ENCODE results near the gene ZNF619. TPM values are rescaled to one million over a fixed set of nuclear protein-coding genes. Genes with fewer than 3 reads are reported as not detected.
A peak's percentile ranks its signal among the peaks of the same experiment; 100 is the strongest.

The ZNF619 gene
- total and polyA plus RNA-seq, 9 of the 15 experiments (the other 6 are each of a cell fraction or from before 2014, with no cell fraction given) = 1.3 to 9.1 (median 6.3) TPM

DNA sequence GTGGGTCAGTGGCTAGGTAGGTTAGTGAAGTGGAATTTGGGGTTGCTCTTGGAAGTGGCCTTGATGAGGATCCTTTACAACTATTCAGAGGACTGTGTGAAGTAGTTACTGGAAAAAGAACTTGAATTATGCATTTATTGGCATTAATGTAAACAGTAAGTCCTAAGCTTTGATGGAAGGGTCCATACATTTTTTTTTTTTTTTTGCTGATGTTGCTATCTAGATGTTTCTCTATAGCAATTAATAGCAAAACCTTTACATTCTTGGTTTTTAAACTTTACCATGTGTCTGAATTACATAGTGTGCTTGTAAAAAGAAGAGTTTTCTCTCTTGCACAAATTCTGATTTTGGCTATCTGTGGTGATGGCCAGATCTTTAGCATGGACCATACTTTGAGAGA is 57.4 kb downstream of the ZNF619 start:
- no TSS peak for BruUV-seq (replicated peaks)
- intact Hi-C loops (cut with micrococcal nuclease) (no loop called here), in situ Hi-C loops (cut with MboI) (no loop called here)
- H2AFZ ChIP-seq (ENCODE audit: low read depth, low read length) = no peak overlapping the region
- no peak for FAIRE-seq
- DNase-seq (ENCODE audit: extremely low read depth in 1 of 4, low spot score in 3 of 4) = no peak
- H3K4me3 ChIP-seq = no peak overlapping the region
- peaks cover 70% of the 10 kb centered on the region for H3K36me3 ChIP-seq (ENCODE audit: control insufficient read depth, insufficient read depth, low read length)
- no peaks in the 10 kb centered on the region; a peak in 1 of 5 replicates for H3K4me1 ChIP-seq (replicated peaks in 1 of 2; ENCODE audit: control insufficient read depth in 2 of 2, insufficient read depth in 2 of 2, low read length in 2 of 2)
- no peaks in the 10 kb centered on the region for H3K79me2 ChIP-seq (ENCODE audit: control insufficient read depth, insufficient read depth, low read length)
- ChIA-PET POLR2A (interaction anchor here (0.7 to 0.8 kb wide), 2 partner anchors 10 to 79 kb away, joined by 3 to 4 read pairs; no protein-coding TSS in a partner anchor), CTCF (ENCODE audit: low intra/inter-chr PET ratio) (no interaction called here)
- H3K4me2 ChIP-seq (ENCODE audit: insufficient read depth, low read length) = no peak overlapping the region
- no peaks in the 10 kb centered on the region for H3K27me3 ChIP-seq (ENCODE audit: control insufficient read depth in 2 of 2, insufficient read depth in 2 of 2, low read length in 2 of 2)
- no peak overlapping the region for H3K27ac ChIP-seq (ENCODE audit: extremely low read depth, low read depth, low read length)
- no peak for ATAC-seq
- H3K9me1 ChIP-seq (ENCODE audit: control insufficient read depth, insufficient read depth, low read length) = no peaks in the 10 kb centered on the region
- peak; percentile 54; the same call in 1 of the 2 replicates for TF ChIP-seq C11orf30 (IDR thresholded peaks at IDR 0.05; ENCODE audit: low read depth)
- TF ChIP-seq KAT8 (IDR thresholded peaks at IDR 0.05; ENCODE audit: low read depth) = no peak
- TF ChIP-seq MYC (IDR thresholded peaks at IDR 0.05; ENCODE audit: low read depth, low read length) = no peak
- no peak for TF ChIP-seq MYC (CRISPR knock-in tag; IDR thresholded peaks at IDR 0.05; ENCODE audit: borderline replicate concordance, low read depth)
- TF ChIP-seq MAFF (IDR thresholded peaks at IDR 0.05; ENCODE audit: low read length) = peak; percentile 27; the same call in 1 of the 2 replicates
- peak; percentile 33; the same call in 1 of the 2 replicates for TF ChIP-seq MAFG (tag; conservative IDR thresholded peaks at IDR 0.05)
- no peak for TF ChIP-seq FOXA3 (CRISPR knock-in tag; conservative IDR thresholded peaks at IDR 0.05 in 1 of 2, IDR thresholded peaks at IDR 0.05 in 1 of 2)
- TF ChIP-seq THAP7 (CRISPR knock-in tag; IDR thresholded peaks at IDR 0.05) = no peak
- no peak for TF ChIP-seq ATF1 (CRISPR knock-in tag; IDR thresholded peaks at IDR 0.05)
- no peak for TF ChIP-seq ATF1 (tag; IDR thresholded peaks at IDR 0.05)
- TF ChIP-seq MAFK (IDR thresholded peaks at IDR 0.05; ENCODE audit: low read length) = peak; percentile 19; the same call in 1 of the 2 replicates
- peak; percentile 87 for TF ChIP-seq ZNF316 (IDR thresholded peaks at IDR 0.05)
- peaks cover 6% of the 10 kb centered on the region; the same call in 1 of the 2 replicates for H3K9me3 ChIP-seq (replicated peaks; ENCODE audit: control insufficient read depth, insufficient read depth, low read depth, low read length)
- H4K20me1 ChIP-seq (replicated peaks; ENCODE audit: control insufficient read depth, insufficient read depth, low read length) = no peaks in the 10 kb centered on the region
- H3K9ac ChIP-seq (ENCODE audit: insufficient read depth in 1 of 2, low read depth in 2 of 2, low read length in 2 of 2) = no peak overlapping the region

Small RNAs within 50 kb of the gene (small RNA-seq; reads per million reads assigned to genes)
- gene RNU5B-2P = 0.77 reads per million, percentile 46 among the genes with 10 or more reads in this experiment

Other genes starting within 250 kb of the ZNF619 start
- gene EIF1B, start 167.4 kb upstream of the ZNF619 start, total RNA-seq (2014; rRNA removed) = 18.1 and 20.0 TPM in 2 replicates
- 59.3 and 68.7 TPM in 2 replicates for gene EIF1B, start 167.4 kb upstream of the ZNF619 start, total RNA-seq (2014; rRNA removed; fragmentation: Illumina TruSeq; extraction: Trizol)
- gene EIF1B, start 167.4 kb upstream of the ZNF619 start, total RNA-seq (2015; rRNA removed; fragmentation: Illumina TruSeq; extraction: Trizol) = 61.0 and 65.8 TPM in 2 replicates
- 91.9 and 95.4 TPM in 2 replicates for gene EIF1B, start 167.4 kb upstream of the ZNF619 start, total RNA-seq (2021)
- 35.4 and 45.3 TPM in 2 replicates for gene EIF1B, start 167.4 kb upstream of the ZNF619 start, polyA plus RNA-seq (2011; rRNA removed)
- 113 and 128 TPM in 2 replicates for gene EIF1B, start 167.4 kb upstream of the ZNF619 start, polyA plus RNA-seq (2014; fragmentation: Illumina TruSeq; extraction: Trizol)
- 100 to 1,000 TPM; 178 to 184 TPM for gene EIF1B, start 167.4 kb upstream of the ZNF619 start, polyA plus RNA-seq (2014; fragmentation: Nextera tagmentation; extraction: Ambion mirVana)
- 76.8 and 78.9 TPM in 2 replicates for gene EIF1B, start 167.4 kb upstream of the ZNF619 start, polyA plus RNA-seq (2014; rRNA removed)
- 0.23 and 0.29 TPM in 2 replicates for gene ENTPD3, start 89.9 kb upstream of the ZNF619 start, total RNA-seq (2014; rRNA removed)
- 0.48 and 0.76 TPM in 2 replicates for gene ENTPD3, start 89.9 kb upstream of the ZNF619 start, total RNA-seq (2014; rRNA removed; fragmentation: Illumina TruSeq; extraction: Trizol)
- 0.45 and 0.58 TPM in 2 replicates for gene ENTPD3, start 89.9 kb upstream of the ZNF619 start, total RNA-seq (2015; rRNA removed; fragmentation: Illumina TruSeq; extraction: Trizol)
- gene ENTPD3, start 89.9 kb upstream of the ZNF619 start, total RNA-seq (2021) = 0.44 and 0.51 TPM in 2 replicates
- 0.35 and 2.1 TPM in 2 replicates for gene ENTPD3, start 89.9 kb upstream of the ZNF619 start, polyA plus RNA-seq (2011; rRNA removed)
- 0.76 and 1.0 TPM in 2 replicates for gene ENTPD3, start 89.9 kb upstream of the ZNF619 start, polyA plus RNA-seq (2014; fragmentation: Illumina TruSeq; extraction: Trizol)
- gene ENTPD3, start 89.9 kb upstream of the ZNF619 start, polyA plus RNA-seq (2014; fragmentation: Nextera tagmentation; extraction: Ambion mirVana) = under 1 TPM; 0.56 to 0.73 TPM
- gene ENTPD3, start 89.9 kb upstream of the ZNF619 start, polyA plus RNA-seq (2014; rRNA removed) = 0.50 and 0.58 TPM in 2 replicates
- 1,465 and 1,933 TPM in 2 replicates for gene RPL14, start 19.8 kb upstream of the ZNF619 start, total RNA-seq (2014; rRNA removed)
- gene RPL14, start 19.8 kb upstream of the ZNF619 start, total RNA-seq (2014; rRNA removed; fragmentation: Illumina TruSeq; extraction: Trizol) = 2,197 and 2,292 TPM in 2 replicates
- 1,893 and 1,905 TPM in 2 replicates for gene RPL14, start 19.8 kb upstream of the ZNF619 start, total RNA-seq (2015; rRNA removed; fragmentation: Illumina TruSeq; extraction: Trizol)
- gene RPL14, start 19.8 kb upstream of the ZNF619 start, total RNA-seq (2021) = 4,499 and 4,649 TPM in 2 replicates
- gene RPL14, start 19.8 kb upstream of the ZNF619 start, polyA plus RNA-seq (2011; rRNA removed) = 851 and 1,014 TPM in 2 replicates
- gene RPL14, start 19.8 kb upstream of the ZNF619 start, polyA plus RNA-seq (2014; fragmentation: Illumina TruSeq; extraction: Trizol) = 2,310 and 2,431 TPM in 2 replicates
- gene RPL14, start 19.8 kb upstream of the ZNF619 start, polyA plus RNA-seq (2014; fragmentation: Nextera tagmentation; extraction: Ambion mirVana) = 1,000 to 10,000 TPM; 2,133 to 2,823 TPM
- gene RPL14, start 19.8 kb upstream of the ZNF619 start, polyA plus RNA-seq (2014; rRNA removed) = 1,463 and 1,670 TPM in 2 replicates
- 2.9 and 3.4 TPM in 2 replicates for gene ZNF620, start 28.9 kb downstream of the ZNF619 start, total RNA-seq (2014; rRNA removed)
- 4.9 and 5.5 TPM in 2 replicates for gene ZNF620, start 28.9 kb downstream of the ZNF619 start, total RNA-seq (2014; rRNA removed; fragmentation: Illumina TruSeq; extraction: Trizol)
- 4.5 and 4.9 TPM in 2 replicates for gene ZNF620, start 28.9 kb downstream of the ZNF619 start, total RNA-seq (2015; rRNA removed; fragmentation: Illumina TruSeq; extraction: Trizol)
- gene ZNF620, start 28.9 kb downstream of the ZNF619 start, total RNA-seq (2021) = 3.3 and 5.7 TPM in 2 replicates
- 1.5 and 2.2 TPM in 2 replicates for gene ZNF620, start 28.9 kb downstream of the ZNF619 start, polyA plus RNA-seq (2011; rRNA removed)
- 3.0 and 3.4 TPM in 2 replicates for gene ZNF620, start 28.9 kb downstream of the ZNF619 start, polyA plus RNA-seq (2014; fragmentation: Illumina TruSeq; extraction: Trizol)
- 1 to 10 TPM; 1.2 to 3.7 TPM for gene ZNF620, start 28.9 kb downstream of the ZNF619 start, polyA plus RNA-seq (2014; fragmentation: Nextera tagmentation; extraction: Ambion mirVana)
- gene ZNF620, start 28.9 kb downstream of the ZNF619 start, polyA plus RNA-seq (2014; rRNA removed) = 2.3 and 3.6 TPM in 2 replicates
- gene ZNF621, start 47.8 kb downstream of the ZNF619 start, total RNA-seq (2014; rRNA removed) = 10.8 and 12.0 TPM in 2 replicates
- 20.8 and 22.3 TPM in 2 replicates for gene ZNF621, start 47.8 kb downstream of the ZNF619 start, total RNA-seq (2014; rRNA removed; fragmentation: Illumina TruSeq; extraction: Trizol)
- gene ZNF621, start 47.8 kb downstream of the ZNF619 start, total RNA-seq (2015; rRNA removed; fragmentation: Illumina TruSeq; extraction: Trizol) = 18.7 and 20.6 TPM in 2 replicates
- gene ZNF621, start 47.8 kb downstream of the ZNF619 start, total RNA-seq (2021) = 22.4 and 22.5 TPM in 2 replicates
- gene ZNF621, start 47.8 kb downstream of the ZNF619 start, polyA plus RNA-seq (2011; rRNA removed) = 27.6 and 38.1 TPM in 2 replicates
- 26.2 and 28.9 TPM in 2 replicates for gene ZNF621, start 47.8 kb downstream of the ZNF619 start, polyA plus RNA-seq (2014; fragmentation: Illumina TruSeq; extraction: Trizol)
- 1 to 10 TPM; 4.7 to 7.3 TPM for gene ZNF621, start 47.8 kb downstream of the ZNF619 start, polyA plus RNA-seq (2014; fragmentation: Nextera tagmentation; extraction: Ambion mirVana)
- gene ZNF621, start 47.8 kb downstream of the ZNF619 start, polyA plus RNA-seq (2014; rRNA removed) = 20.1 and 24.4 TPM in 2 replicates

Measured in K562 (cell line).